ENCODE results near the gene TOMM7. TPM values are rescaled to one million over a fixed set of nuclear protein-coding genes. Genes with fewer than 3 reads are reported as not detected.

TOMM7 gene
- total RNA-seq, 2 donors from 2014 or later: 95.0 to 123 TPM

GRCh38 chr7:22831602-22832305 is 9.1 kb upstream of the TOMM7 start:
- H3K4me3 ChIP-seq: no peak overlapping the region
- TF ChIP-seq CTCF (IDR thresholded peaks at IDR 0.05): no peak
- H3K4me1 ChIP-seq (ENCODE audit: control insufficient read depth in 1 of 2, low read depth in 2 of 2): peaks cover 0 to 15% of the 10 kb centered on the region in 2 donors
- no peaks in the 10 kb centered on the region for H3K27me3 ChIP-seq (replicated peaks; ENCODE audit: insufficient read depth)
- no peaks in the 10 kb centered on the region for H3K9me3 ChIP-seq
- H3K27ac ChIP-seq: no peak overlapping the region
- DNase-seq (ENCODE audit: low spot score): no peak
- no peaks in the 10 kb centered on the region for H3K36me3 ChIP-seq
- no peak for ATAC-seq (ENCODE audit: insufficient number of reproducible peaks, low FRiP score, low read depth)

- no peaks in the 10 kb centered on the region for H3K36me3 ChIP-seq
Observed at GRCh38 chr7:22827563-22827962, 4.9 kb upstream of the TOMM7 start.

GRCh38 chr7:22826593-22826992 is 3.9 kb upstream of the TOMM7 start:
- Histone ChIP-seq H3K9me3 (no peaks in the 10 kb centered on the region), H3K27ac (no peak overlapping the region), H3K36me3 (no peaks in the 10 kb centered on the region), H3K27me3 (replicated peaks; ENCODE audit: insufficient read depth) (no peaks in the 10 kb centered on the region), H3K4me3 (no peak overlapping the region), H3K4me1 (ENCODE audit: control insufficient read depth in 1 of 2, low read depth in 2 of 2) (peaks cover 0 to 10% of the 10 kb centered on the region in 2 donors)
- ATAC-seq (ENCODE audit: insufficient number of reproducible peaks, low FRiP score, low read depth): no peak
- no peak for DNase-seq (ENCODE audit: low spot score)
- TF ChIP-seq CTCF (IDR thresholded peaks at IDR 0.05): no peak

More at GRCh38 chr7:22827563-22827962, 4.9 kb upstream of the TOMM7 start:
- H3K4me1 ChIP-seq (ENCODE audit: control insufficient read depth in 1 of 2, low read depth in 2 of 2): peaks cover 0 to 6% of the 10 kb centered on the region in 2 donors
- ATAC-seq (ENCODE audit: insufficient number of reproducible peaks, low FRiP score, low read depth) (no peak), DNase-seq (ENCODE audit: low spot score) (no peak)
- H3K9me3 ChIP-seq: no peaks in the 10 kb centered on the region
- H3K4me3 ChIP-seq: no peak overlapping the region
- no peak overlapping the region for H3K27ac ChIP-seq
- TF ChIP-seq CTCF (IDR thresholded peaks at IDR 0.05): no peak
- H3K27me3 ChIP-seq (replicated peaks; ENCODE audit: insufficient read depth): no peaks in the 10 kb centered on the region

- DNase-seq (ENCODE audit: low spot score): no peak
- no peaks in the 10 kb centered on the region for H3K36me3 ChIP-seq
Observed at GRCh38 chr7:22824760-22825159, 2.1 kb upstream of the TOMM7 start.

GRCh38 chr7:22823142-22823497 is 471 bp upstream of the TOMM7 start:
- Histone ChIP-seq H3K4me3 (peak overlapping the region; percentile 93), H3K27ac (peak overlapping the region; percentile 23 to 75), H3K4me1 (ENCODE audit: control insufficient read depth in 1 of 2, low read depth in 2 of 2) (peaks cover 0 to 32% of the 10 kb centered on the region in 2 donors), H3K9me3 (no peaks in the 10 kb centered on the region), H3K27me3 (replicated peaks; ENCODE audit: insufficient read depth) (no peaks in the 10 kb centered on the region), H3K36me3 (no peaks in the 10 kb centered on the region)
- no peak for DNase-seq (ENCODE audit: low spot score)
- ATAC-seq (ENCODE audit: insufficient number of reproducible peaks, low FRiP score, low read depth): no peak
- TF ChIP-seq CTCF (IDR thresholded peaks at IDR 0.05): no peak

More at GRCh38 chr7:22824760-22825159, 2.1 kb upstream of the TOMM7 start:
- TF ChIP-seq CTCF (IDR thresholded peaks at IDR 0.05): no peak
- no peak for ATAC-seq (ENCODE audit: insufficient number of reproducible peaks, low FRiP score, low read depth)
- H3K27ac ChIP-seq: no peak overlapping the region
- H3K4me3 ChIP-seq: no peak overlapping the region
- H3K4me1 ChIP-seq (ENCODE audit: control insufficient read depth in 1 of 2, low read depth in 2 of 2): peaks cover 0 to 27% of the 10 kb centered on the region in 2 donors
- no peaks in the 10 kb centered on the region for H3K9me3 ChIP-seq
- no peaks in the 10 kb centered on the region for H3K27me3 ChIP-seq (replicated peaks; ENCODE audit: insufficient read depth)
